GM19455 (cell line): Measurements from ENCODE around the gene POTEB.
"Not testable (repeated sequence)": the region's sequence is repeated elsewhere in the genome, so short reads cannot be mapped to it uniquely, and the experiment has no call there.

ENCODE experiments used
- ATAC-seq: cut with Tn5 transposase; IDR thresholded peaks from one replicate; pipeline ENCODE4 v1.9.1; 2021; ENCODE audit not compliant: unreplicated experiment

The POTEB gene

GRCh38 chr15:21877635-21878034 lies at the start of gene POTEB:
TSS of gene POTEB (minus strand) at chr15:21877735. CDS start at chr15:21877246, 489 bp downstream.
- ATAC-seq = not testable (repeated sequence)

DNA sequence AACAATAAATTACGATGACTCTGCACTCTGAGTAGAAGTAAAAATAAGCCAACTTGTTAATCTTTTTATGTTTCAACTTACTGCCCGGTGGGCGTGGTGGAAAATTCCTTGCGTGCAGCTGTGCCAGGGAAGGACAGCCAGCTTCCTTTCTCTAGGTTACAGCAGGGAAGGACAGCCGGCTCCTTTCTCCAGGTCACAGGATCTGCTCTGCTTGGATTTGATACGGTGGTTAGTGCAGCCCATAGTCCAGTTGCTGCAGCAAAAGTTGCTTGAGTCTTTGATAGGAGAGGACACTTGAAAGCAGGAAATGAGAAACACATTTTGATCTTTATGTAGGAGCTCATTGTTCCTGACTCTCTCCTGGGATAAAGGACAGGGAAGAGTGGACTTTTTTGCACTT lies 13.4 kb upstream of the POTEB start:
- ATAC-seq = not testable (repeated sequence)

GRCh38 chr15:21889542-21889941 lies 12.0 kb upstream of the POTEB start:
- not testable (repeated sequence) for ATAC-seq

DNA sequence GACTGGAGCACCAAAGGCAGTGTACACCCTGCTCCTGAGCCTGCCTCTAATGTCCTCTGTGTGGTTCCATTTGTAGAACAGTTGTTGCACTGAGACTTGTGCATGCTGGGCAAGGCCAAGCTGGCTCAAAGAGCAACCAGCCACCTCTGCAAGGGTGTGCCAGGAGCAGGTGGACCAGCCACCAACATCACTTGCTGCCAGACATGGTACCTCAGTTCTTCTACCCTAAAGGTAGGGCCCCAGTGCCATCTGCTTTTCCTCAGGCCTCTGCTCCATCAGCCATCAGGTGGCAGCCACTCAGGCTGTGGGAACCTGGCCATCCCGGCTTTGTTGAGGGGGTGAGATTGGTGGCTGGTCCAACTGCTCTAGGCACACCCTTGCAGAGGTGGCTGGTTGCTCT lies 38.7 kb downstream of the POTEB start:
- not testable (repeated sequence) for ATAC-seq
